AML-193 (cell line): ENCODE measurements around the gene ZDHHC5.
A peak's percentile ranks its signal among the peaks of the same experiment; 100 is the strongest.

ENCODE experiments used
- DNase-seq, 2 experiments: peaks; one replicate each; lab custom pipeline; 2025; lab: John Stamatoyannopoulos, UW

Gene ZDHHC5

GRCh38 chr11:57644748-57645688 is 22.9 kb upstream of the ZDHHC5 start:
- peak; percentile 51 to 65 for DNase-seq

GRCh38 chr11:57645689-57646085 is 22.2 kb upstream of the ZDHHC5 start:
- DNase-seq, result no peak

GRCh38 chr11:57646194-57646798 is 21.6 kb upstream of the ZDHHC5 start:
- no peak for DNase-seq

GRCh38 chr11:57646799-57647303 is 21.1 kb upstream of the ZDHHC5 start:
- no peak for DNase-seq

GRCh38 chr11:57647372-57647771 is 20.5 kb upstream of the ZDHHC5 start:
- DNase-seq, result no peak

GRCh38 chr11:57647960-57648800 is 19.7 kb upstream of the ZDHHC5 start:
- no peak for DNase-seq

GRCh38 chr11:57648801-57649735 is 18.8 kb upstream of the ZDHHC5 start:
- no peak for DNase-seq

- DNase-seq, result no peak
Observed at GRCh38 chr11:57649826-57650738, 17.8 kb upstream of the ZDHHC5 start, which contains the start of gene YPEL4. Gene YPEL4 (minus strand): TSS chr11:57649912. CDS start chr11:57647107, 2,805 bp downstream.

GRCh38 chr11:57650739-57651090 is 17.2 kb upstream of the ZDHHC5 start:
- no peak for DNase-seq

GRCh38 chr11:57651408-57651807 is 16.5 kb upstream of the ZDHHC5 start:
- DNase-seq, result no peak

- DNase-seq, result peak in 1 of 2 experiments; percentile 36
Observed at GRCh38 chr11:57652230-57652629, 15.7 kb upstream of the ZDHHC5 start.

GRCh38 chr11:57652662-57653061 is 15.3 kb upstream of the ZDHHC5 start:
- no peak for DNase-seq

GRCh38 chr11:57653163-57653562 is 14.8 kb upstream of the ZDHHC5 start:
- no peak for DNase-seq

GRCh38 chr11:57656885-57657193 is 11.1 kb upstream of the ZDHHC5 start:
- no peak for DNase-seq

- peak; percentile 95 to 97 for DNase-seq
Observed at GRCh38 chr11:57657194-57658022, 10.5 kb upstream of the ZDHHC5 start, which contains the start of gene CLP1. Gene CLP1 (plus strand): TSS chr11:57657762. CDS start chr11:57659477, 1,715 bp downstream.

GRCh38 chr11:57658023-57658361 is 9.9 kb upstream of the ZDHHC5 start:
- peak in 1 of 2 experiments; percentile 16 for DNase-seq

- DNase-seq, result no peak
Observed at GRCh38 chr11:57659669-57660068, 8.2 kb upstream of the ZDHHC5 start.

GRCh38 chr11:57662893-57663292 is 5.0 kb upstream of the ZDHHC5 start:
- DNase-seq, result peak; percentile 12 to 31

- no peak for DNase-seq
Observed at GRCh38 chr11:57663975-57664374, 3.9 kb upstream of the ZDHHC5 start.
